ENCODE data around the gene NOP58. TPM values are rescaled to one million over a fixed set of nuclear protein-coding genes. Genes with fewer than 3 reads are reported as not detected.
"Not testable (repeated sequence)": the region's sequence is repeated elsewhere in the genome, so short reads cannot be mapped to it uniquely, and the experiment has no call there.

Gene NOP58
- total RNA-seq, 2 experiments from 2014 or later, result 161 to 170 TPM

DNA sequence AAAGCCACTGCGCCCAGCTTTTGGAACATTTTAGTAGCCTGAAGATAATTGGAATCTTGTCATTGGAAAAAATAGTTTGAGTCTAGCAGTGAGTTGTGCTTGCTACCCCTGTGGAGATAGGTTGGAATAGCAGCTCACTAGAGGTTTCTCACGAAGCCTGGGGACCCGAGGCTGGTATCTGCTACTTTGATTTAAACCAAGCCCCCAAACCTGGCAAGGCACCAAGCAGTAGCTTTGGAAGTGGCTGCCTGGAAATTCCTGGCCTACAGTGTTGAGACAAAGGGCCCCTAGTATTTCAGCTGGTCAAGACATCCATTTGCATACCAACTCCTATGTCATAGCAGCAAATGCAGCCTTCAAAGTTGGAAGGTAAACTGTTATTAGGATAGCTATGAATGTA is 42.1 kb downstream of the NOP58 start:
- Mint-ChIP-seq H3K4me1 (ENCODE audit: low read depth) (peaks cover 5% of the 10 kb centered on the region), H3K4me3 (no peak overlapping the region), H3K27ac (no peak overlapping the region), H3K27me3 (no peaks in the 10 kb centered on the region), H3K9me3 (no peaks in the 10 kb centered on the region), H3K36me3 (ENCODE audit: low read depth) (peaks cover 50% of the 10 kb centered on the region)
- DNase-seq, result no peak
- TF ChIP-seq, protein P1, sequence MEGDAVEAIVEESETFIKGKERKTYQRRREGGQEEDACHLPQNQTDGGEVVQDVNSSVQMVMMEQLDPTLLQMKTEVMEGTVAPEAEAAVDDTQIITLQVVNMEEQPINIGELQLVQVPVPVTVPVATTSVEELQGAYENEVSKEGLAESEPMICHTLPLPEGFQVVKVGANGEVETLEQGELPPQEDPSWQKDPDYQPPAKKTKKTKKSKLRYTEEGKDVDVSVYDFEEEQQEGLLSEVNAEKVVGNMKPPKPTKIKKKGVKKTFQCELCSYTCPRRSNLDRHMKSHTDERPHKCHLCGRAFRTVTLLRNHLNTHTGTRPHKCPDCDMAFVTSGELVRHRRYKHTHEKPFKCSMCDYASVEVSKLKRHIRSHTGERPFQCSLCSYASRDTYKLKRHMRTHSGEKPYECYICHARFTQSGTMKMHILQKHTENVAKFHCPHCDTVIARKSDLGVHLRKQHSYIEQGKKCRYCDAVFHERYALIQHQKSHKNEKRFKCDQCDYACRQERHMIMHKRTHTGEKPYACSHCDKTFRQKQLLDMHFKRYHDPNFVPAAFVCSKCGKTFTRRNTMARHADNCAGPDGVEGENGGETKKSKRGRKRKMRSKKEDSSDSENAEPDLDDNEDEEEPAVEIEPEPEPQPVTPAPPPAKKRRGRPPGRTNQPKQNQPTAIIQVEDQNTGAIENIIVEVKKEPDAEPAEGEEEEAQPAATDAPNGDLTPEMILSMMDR (IDR thresholded peaks at IDR 0.05), result no peak
- intact Hi-C loops (cut with micrococcal nuclease), result no loop called here
- ChIA-PET CTCF (interaction anchor here (0.9 kb wide), 1 partner anchor 9 kb away, joined by 4 read pairs; no protein-coding TSS in a partner anchor), POLR2A (interaction anchor here (0.8 to 1.1 kb wide), 2 partner anchors 22 to 390 kb away, joined by 3 read pairs; no protein-coding TSS in a partner anchor)
- ATAC-seq, result no peak

DNA sequence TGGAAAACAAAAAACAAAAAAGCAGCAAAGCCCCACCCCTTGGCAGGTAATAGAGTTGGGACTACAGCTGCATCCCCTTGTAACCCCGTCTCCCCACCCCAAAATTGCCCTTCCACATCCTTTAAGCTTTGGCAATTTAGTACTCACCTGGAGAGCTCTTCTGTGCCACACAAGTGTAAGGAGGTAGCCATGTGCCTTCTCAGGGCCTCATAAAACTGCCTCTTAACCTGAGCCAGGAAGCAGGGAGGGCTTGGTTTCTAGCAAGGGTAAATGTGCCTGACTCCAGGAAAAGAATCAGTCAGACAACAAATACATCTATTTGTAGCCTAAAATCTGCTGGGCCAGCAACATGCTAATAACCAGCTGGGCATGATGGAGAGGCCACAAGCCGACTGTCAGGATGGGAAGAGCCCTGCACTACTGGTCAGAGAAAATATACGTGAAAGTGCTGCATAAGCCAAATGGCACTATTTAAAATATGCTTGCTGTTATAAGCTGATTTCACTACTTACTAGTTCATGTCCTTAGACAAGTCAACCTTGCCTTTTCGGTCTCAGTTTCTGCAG is 46.3 kb downstream of the NOP58 start:
- Mint-ChIP-seq H3K4me3 (no peak overlapping the region), H3K4me1 (ENCODE audit: low read depth) (no peaks in the 10 kb centered on the region), H3K9me3 (no peaks in the 10 kb centered on the region), H3K27me3 (no peaks in the 10 kb centered on the region), H3K27ac (no peak overlapping the region), H3K36me3 (ENCODE audit: low read depth) (peaks cover 17% of the 10 kb centered on the region)
- DNase-seq, result no peak
- TF ChIP-seq, protein P1 (IDR thresholded peaks at IDR 0.05), result no peak
- ChIA-PET POLR2A (interaction anchor here (0.7 to 1.4 kb wide), 2 partner anchors 11 to 12 kb away, joined by 3 read pairs; no protein-coding TSS in a partner anchor), CTCF (no interaction called here)
- no peak for ATAC-seq
- intact Hi-C loops (cut with micrococcal nuclease), result no loop called here

DNA sequence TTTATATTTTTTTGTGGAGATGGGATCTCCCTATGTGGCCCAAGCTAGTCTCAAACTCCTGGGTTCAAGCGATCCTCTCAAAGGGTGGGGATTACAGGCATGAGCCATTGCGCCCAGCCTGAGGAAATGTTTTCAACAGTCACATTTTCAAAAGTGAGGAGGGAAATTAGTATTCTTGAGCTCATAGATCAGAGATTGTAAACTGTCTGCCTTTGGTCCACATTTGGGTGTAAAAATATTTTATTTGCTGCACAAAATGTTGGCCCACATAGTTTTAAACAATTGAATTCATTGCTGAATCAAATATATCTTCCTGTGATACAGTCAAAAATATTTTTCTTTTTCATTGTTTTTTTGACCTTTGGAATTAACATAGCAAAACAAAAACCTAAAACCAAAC is 48.6 kb downstream of the NOP58 start:
- Mint-ChIP-seq H3K4me1 (ENCODE audit: low read depth) (no peaks in the 10 kb centered on the region), H3K4me3 (no peak overlapping the region), H3K27ac (no peak overlapping the region), H3K9me3 (no peaks in the 10 kb centered on the region), H3K27me3 (no peaks in the 10 kb centered on the region), H3K36me3 (ENCODE audit: low read depth) (peaks cover 8% of the 10 kb centered on the region)
- intact Hi-C loops (cut with micrococcal nuclease), result no loop called here
- no peak for DNase-seq
- POLR2A ChIA-PET, result interaction anchor here (1.1 kb wide), 1 partner anchor 9 kb away, joined by 3 read pairs; no protein-coding TSS in a partner anchor
- ATAC-seq, result no peak
- CTCF ChIA-PET, result interaction anchor here (0.6 kb wide), 1 partner anchor 1316 kb away, joined by 3 read pairs; no protein-coding TSS in a partner anchor
- TF ChIP-seq, protein P1 (IDR thresholded peaks at IDR 0.05), result no peak

DNA sequence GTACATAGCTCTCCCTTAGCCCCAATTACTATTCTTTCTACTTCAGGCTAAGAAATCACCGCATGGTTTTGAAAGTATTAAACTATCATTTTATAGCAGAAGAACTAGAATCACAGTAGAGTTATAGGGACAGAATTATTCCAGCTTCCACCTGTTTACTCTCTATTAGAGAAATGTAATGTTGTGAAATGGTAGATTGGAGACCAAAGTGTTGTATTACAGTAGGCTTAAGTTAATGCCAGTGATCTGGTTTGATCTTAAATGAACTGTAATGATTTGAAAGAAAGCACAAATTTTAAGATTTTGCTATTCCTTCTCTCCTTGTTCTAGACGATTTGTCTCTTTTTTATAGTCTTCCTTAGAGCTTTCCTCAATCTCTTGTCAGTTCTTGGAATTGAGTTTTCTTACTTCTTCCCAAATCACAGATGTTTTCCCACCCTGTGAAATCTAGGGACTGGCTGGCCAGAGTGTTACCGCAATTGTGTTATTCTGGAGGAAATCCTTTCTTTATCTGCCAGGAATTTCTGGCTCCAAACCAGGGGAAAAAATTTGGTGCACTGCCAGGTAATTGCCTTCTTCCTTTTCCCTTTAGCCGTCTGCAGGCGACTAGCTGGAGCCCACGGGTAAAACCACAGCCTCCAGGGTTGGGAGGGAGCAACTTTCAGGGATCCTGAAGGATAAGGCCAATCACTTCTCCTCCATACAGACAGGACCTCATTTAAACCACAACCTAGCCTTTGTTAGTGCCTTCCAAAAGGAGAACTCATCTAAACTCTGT is 51.7 kb downstream of the NOP58 start:
- Mint-ChIP-seq H3K4me1 (ENCODE audit: low read depth) (no peaks in the 10 kb centered on the region), H3K27me3 (no peaks in the 10 kb centered on the region), H3K4me3 (no peak overlapping the region), H3K27ac (no peak overlapping the region), H3K9me3 (no peaks in the 10 kb centered on the region), H3K36me3 (ENCODE audit: low read depth) (peaks cover 2% of the 10 kb centered on the region)
- TF ChIP-seq, protein P1 (IDR thresholded peaks at IDR 0.05), result no peak
- ChIA-PET CTCF (interaction anchor here (1.1 kb wide), 1 partner anchor 16 kb away, joined by 6 read pairs; no protein-coding TSS in a partner anchor), POLR2A (no interaction called here)
- no peak for DNase-seq
- intact Hi-C loops (cut with micrococcal nuclease), result no loop called here
- ATAC-seq, result no peak

DNA sequence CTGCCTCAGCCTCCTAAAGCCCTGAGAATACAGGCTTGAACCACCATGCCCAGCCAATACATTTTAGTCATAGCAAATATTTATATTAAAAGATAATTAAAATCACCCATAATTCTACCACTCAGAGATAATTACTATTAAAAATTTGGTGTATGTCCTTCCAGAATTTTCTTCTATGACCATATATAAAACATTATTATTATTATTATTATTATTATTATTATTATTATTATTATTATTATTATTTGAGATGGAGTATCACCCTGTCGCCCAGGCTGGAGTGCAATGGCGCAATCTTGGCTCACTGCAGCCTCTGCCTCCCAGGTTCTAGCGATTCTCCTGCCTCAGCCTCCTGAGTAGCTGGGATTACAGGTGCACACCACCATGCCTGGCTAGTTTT is 54.8 kb downstream of the NOP58 start:
- H3K9me3 Mint-ChIP-seq; POLR2A ChIA-PET; H3K27ac Mint-ChIP-seq; H3K27me3 Mint-ChIP-seq; ATAC-seq; H3K4me3 Mint-ChIP-seq; CTCF ChIA-PET; DNase-seq; H3K36me3 Mint-ChIP-seq (ENCODE audit: low read depth); H3K4me1 Mint-ChIP-seq (ENCODE audit: low read depth); intact Hi-C loops (cut with micrococcal nuclease): not testable (repeated sequence)

Measured in activated CD8-positive, alpha-beta T cell treated with anti-CD3 and anti-CD28 coated beads for 36 hours (primary cell).